Measurements from ENCODE around the gene EFNA3.

GRCh38 chr1:155040358-155041093, 38.1 kb upstream of the EFNA3 start:
- no peak for TF ChIP-seq EZH2 (IDR thresholded peaks at IDR 0.05; ENCODE audit: insufficient read depth, poor library complexity, severe bottlenecking)
- TF ChIP-seq EZH2phosphoT487 (IDR thresholded peaks at IDR 0.05; ENCODE audit: insufficient read depth, low read depth): no peak

Measured in GM23248 (cell line).